Measurements from ENCODE around the gene OTOGL. TPM values are rescaled to one million over a fixed set of nuclear protein-coding genes. Genes with fewer than 3 reads are reported as not detected.
A peak's percentile ranks its signal among the peaks of the same experiment; 100 is the strongest.

Gene OTOGL
- total and polyA plus RNA-seq, 4 donors: 0.09 to 0.71 (median 0.21) TPM

GRCh38 chr12:80364056-80364455 lies 264.7 kb downstream of the OTOGL start:
- H3K36me3 ChIP-seq (ENCODE audit: control insufficient read depth in 4 of 4, insufficient read depth in 4 of 4, low read length in 4 of 4): no peaks in the 10 kb centered on the region
- DNase-seq: no peak
- no peaks in the 10 kb centered on the region for H3K27me3 ChIP-seq (ENCODE audit: control insufficient read depth in 3 of 3, insufficient read depth in 3 of 3, low read length in 2 of 3)
- WGBS, 2 donors: 86 to 87% methylated on average over 3 of the region's 3 CpGs
- H3K9me3 ChIP-seq (ENCODE audit: control insufficient read depth in 4 of 4, insufficient read depth in 3 of 4, low read length in 3 of 4): no peaks in the 10 kb centered on the region
- ATAC-seq (ENCODE audit: insufficient read depth, low FRiP score): no peak
- TF ChIP-seq CTCF (IDR thresholded peaks at IDR 0.05; ENCODE audit: control extremely low read depth, extremely low read depth): no peak
- H3K4me3 ChIP-seq: no peak overlapping the region
- no peaks in the 10 kb centered on the region for H3K4me1 ChIP-seq (ENCODE audit: control insufficient read depth in 5 of 5, insufficient read depth in 5 of 5, low read length in 5 of 5)
- no peak overlapping the region for H3K27ac ChIP-seq (ENCODE audit: low read depth in 1 of 2, low read length in 1 of 2)
- H3K9ac ChIP-seq (ENCODE audit: insufficient read depth in 1 of 2, low read length in 2 of 2): no peak overlapping the region

GRCh38 chr12:80373666-80374065 lies 274.3 kb downstream of the OTOGL start:
- TF ChIP-seq CTCF (IDR thresholded peaks at IDR 0.05; ENCODE audit: control extremely low read depth, extremely low read depth): no peak
- no peak overlapping the region for H3K9ac ChIP-seq (ENCODE audit: insufficient read depth in 1 of 2, low read length in 2 of 2)
- H3K4me1 ChIP-seq (ENCODE audit: control insufficient read depth in 5 of 5, insufficient read depth in 5 of 5, low read length in 5 of 5): peaks cover 0 to 21% (median 0%) of the 10 kb centered on the region in 5 donors
- no peaks in the 10 kb centered on the region for H3K36me3 ChIP-seq (ENCODE audit: control insufficient read depth in 4 of 4, insufficient read depth in 4 of 4, low read length in 4 of 4)
- no peaks in the 10 kb centered on the region for H3K9me3 ChIP-seq (ENCODE audit: control insufficient read depth in 4 of 4, insufficient read depth in 3 of 4, low read length in 3 of 4)
- DNase-seq (peak in 2 of 3 donors; percentile 14 to 37), ATAC-seq (ENCODE audit: insufficient read depth, low FRiP score) (no peak)
- H3K4me3 ChIP-seq: no peak overlapping the region
- H3K27ac ChIP-seq (ENCODE audit: low read depth in 1 of 2, low read length in 1 of 2): no peak overlapping the region
- no peaks in the 10 kb centered on the region for H3K27me3 ChIP-seq (ENCODE audit: control insufficient read depth in 3 of 3, insufficient read depth in 3 of 3, low read length in 2 of 3)
- 56 to 76% methylated on average over 4 of the region's 4 CpGs for WGBS, 2 donors

- Histone ChIP-seq H3K27ac (ENCODE audit: low read depth in 1 of 2, low read length in 1 of 2) (no peak overlapping the region), H3K9ac (ENCODE audit: insufficient read depth in 1 of 2, low read length in 2 of 2) (no peak overlapping the region), H3K9me3 (ENCODE audit: control insufficient read depth in 4 of 4, insufficient read depth in 3 of 4, low read length in 3 of 4) (no peaks in the 10 kb centered on the region), H3K4me1 (ENCODE audit: control insufficient read depth in 5 of 5, insufficient read depth in 5 of 5, low read length in 5 of 5) (peaks cover 0 to 26% (median 0%) of the 10 kb centered on the region in 5 donors), H3K36me3 (ENCODE audit: control insufficient read depth in 4 of 4, insufficient read depth in 4 of 4, low read length in 4 of 4) (no peaks in the 10 kb centered on the region), H3K27me3 (ENCODE audit: control insufficient read depth in 3 of 3, insufficient read depth in 3 of 3, low read length in 2 of 3) (no peaks in the 10 kb centered on the region), H3K4me3 (no peak overlapping the region)
- ATAC-seq (ENCODE audit: insufficient read depth, low FRiP score): no peak
- DNase-seq: no peak
- TF ChIP-seq CTCF (IDR thresholded peaks at IDR 0.05; ENCODE audit: control extremely low read depth, extremely low read depth): no peak
Measured at GRCh38 chr12:80374615-80375014, 275.3 kb downstream of the OTOGL start.

GRCh38 chr12:80377140-80377794 lies 277.9 kb downstream of the OTOGL start:
- H3K9ac ChIP-seq (ENCODE audit: insufficient read depth in 1 of 2, low read length in 2 of 2): no peak overlapping the region
- ATAC-seq (ENCODE audit: insufficient read depth, low FRiP score): no peak
- WGBS, 2 donors: 76 to 85% methylated on average over 4 of the region's 4 CpGs
- H3K27ac ChIP-seq (ENCODE audit: low read depth in 1 of 2, low read length in 1 of 2): no peak overlapping the region
- no peaks in the 10 kb centered on the region for H3K36me3 ChIP-seq (ENCODE audit: control insufficient read depth in 4 of 4, insufficient read depth in 4 of 4, low read length in 4 of 4)
- H3K27me3 ChIP-seq (ENCODE audit: control insufficient read depth in 3 of 3, insufficient read depth in 3 of 3, low read length in 2 of 3): no peaks in the 10 kb centered on the region
- H3K4me1 ChIP-seq (ENCODE audit: control insufficient read depth in 5 of 5, insufficient read depth in 5 of 5, low read length in 5 of 5): peaks cover 0 to 26% (median 0%) of the 10 kb centered on the region in 5 donors
- H3K4me3 ChIP-seq: no peak overlapping the region
- TF ChIP-seq CTCF (IDR thresholded peaks at IDR 0.05; ENCODE audit: control extremely low read depth, extremely low read depth): no peak
- H3K9me3 ChIP-seq (ENCODE audit: control insufficient read depth in 4 of 4, insufficient read depth in 3 of 4, low read length in 3 of 4): no peaks in the 10 kb centered on the region
- DNase-seq: peak in 2 of 3 donors; percentile 86 to 93
